NB4 (cell line): ENCODE data around the gene ZNF174.

Experiments
- DNase-seq: peaks from one replicate; pipeline ENCODE4 v3.0.0; 2010; ENCODE audit warnings: low read depth
- H3K4me3 ChIP-seq: one replicate; pipeline ENCODE4 v1.5.1; 2011; ENCODE audit warnings: mild to moderate bottlenecking, low read depth, low read length, moderate library complexity
- CTCF ChIP-seq: IDR thresholded peaks from one replicate; pipeline ENCODE4 v1.5.1; 2012; ENCODE audit warnings: low read depth, low read length
- MAX ChIP-seq: IDR thresholded peaks from 2 replicates; pipeline ENCODE4 v1.6.1; 2011; ENCODE audit warnings: low read depth, low read length
- MYC ChIP-seq: IDR thresholded peaks from 2 replicates; pipeline ENCODE4 v1.6.1; 2011; ENCODE audit warnings: low read depth, low read length
- POLR2A ChIP-seq: IDR thresholded peaks from 2 replicates; pipeline ENCODE4 v1.6.1; 2011; ENCODE audit warnings: mild to moderate bottlenecking; ENCODE audit not compliant: insufficient read length; ENCODE audit errors: extremely low read depth

ZNF174 gene

GRCh38 chr16:3389663-3390338, 11.2 kb upstream of the ZNF174 start:
- no peak overlapping the region for H3K4me3 ChIP-seq
- DNase-seq: no peak
- TF ChIP-seq POLR2A (no peak), MYC (no peak), CTCF (no peak), MAX (no peak)

GRCh38 chr16:3400446-3400778, 603 bp upstream of the ZNF174 start:
- TF ChIP-seq CTCF: no peak
- DNase-seq: no peak
- peak overlapping the region; percentile 97 for H3K4me3 ChIP-seq

- TF ChIP-seq MYC (no peak), POLR2A (no peak), CTCF (no peak), MAX (no peak)
- peak overlapping the region; percentile 97 for H3K4me3 ChIP-seq
- peak; percentile 27 for DNase-seq
Measured at GRCh38 chr16:3401719-3402397, 843 bp downstream of the ZNF174 start.

GRCh38 chr16:3408561-3409197, 7.7 kb downstream of the ZNF174 start:
- TF ChIP-seq POLR2A (no peak), MAX (no peak), CTCF (no peak), MYC (no peak)
- H3K4me3 ChIP-seq: no peak overlapping the region
- DNase-seq: no peak

GRCh38 chr16:3413730-3414379, 12.8 kb downstream of the ZNF174 start:
- TF ChIP-seq MAX: no peak
- TF ChIP-seq POLR2A: no peak
- TF ChIP-seq MYC: no peak
- no peak for TF ChIP-seq CTCF
- DNase-seq: peak; percentile 49
- H3K4me3 ChIP-seq: no peak overlapping the region
